Kidney capillary endothelial cell (primary cell): ENCODE results near the gene TBCCD1.
"Not testable (repeated sequence)": the region's sequence is repeated elsewhere in the genome, so short reads cannot be mapped to it uniquely, and the experiment has no call there.

Source experiments
- DNase-seq: peaks from one replicate; pipeline ENCODE4 v3.0.0-alpha.2; 2018; ENCODE audit warnings: low spot score

TBCCD1 gene

DNA sequence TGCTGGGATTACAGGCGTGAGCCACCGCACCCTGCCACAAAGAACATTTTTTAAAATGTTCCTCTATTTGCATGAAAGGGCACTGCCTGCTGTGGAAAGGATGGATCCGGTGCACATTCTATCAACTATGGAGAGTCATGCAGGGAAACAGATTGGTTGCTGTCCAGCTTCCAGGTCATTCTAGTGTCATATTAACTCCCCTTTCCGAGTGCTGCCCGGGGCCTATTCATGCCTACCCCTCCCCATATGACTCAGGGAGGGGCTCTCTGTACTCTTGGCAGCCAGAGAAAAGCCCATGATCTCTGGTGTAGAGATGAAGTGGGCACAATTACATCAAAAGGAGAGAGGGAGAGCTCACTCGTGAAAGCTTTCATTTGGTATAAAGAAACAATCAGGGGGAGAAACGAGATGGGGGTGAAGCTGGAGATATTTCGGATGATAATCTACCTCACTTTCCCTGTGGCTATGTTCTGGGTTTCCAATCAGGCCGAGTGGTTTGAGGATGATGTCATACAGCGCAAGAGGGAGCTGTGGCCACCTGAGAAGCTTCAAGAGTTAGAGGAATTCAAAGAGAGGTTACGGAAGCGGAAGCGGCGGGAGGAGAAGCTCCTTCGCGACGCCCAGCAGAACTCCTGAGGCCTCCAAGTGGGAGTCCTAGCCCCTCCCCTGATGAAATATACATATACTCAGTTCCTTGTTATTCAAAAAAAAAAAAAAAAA lies 29.6 kb upstream of the TBCCD1 start:
- no peak for DNase-seq

- DNase-seq = no peak
Measured at GRCh38 chr3:186594591-186595113, 27.5 kb upstream of the TBCCD1 start.

GRCh38 chr3:186593862-186594261 lies 26.7 kb upstream of the TBCCD1 start:
- DNase-seq = no peak

DNA sequence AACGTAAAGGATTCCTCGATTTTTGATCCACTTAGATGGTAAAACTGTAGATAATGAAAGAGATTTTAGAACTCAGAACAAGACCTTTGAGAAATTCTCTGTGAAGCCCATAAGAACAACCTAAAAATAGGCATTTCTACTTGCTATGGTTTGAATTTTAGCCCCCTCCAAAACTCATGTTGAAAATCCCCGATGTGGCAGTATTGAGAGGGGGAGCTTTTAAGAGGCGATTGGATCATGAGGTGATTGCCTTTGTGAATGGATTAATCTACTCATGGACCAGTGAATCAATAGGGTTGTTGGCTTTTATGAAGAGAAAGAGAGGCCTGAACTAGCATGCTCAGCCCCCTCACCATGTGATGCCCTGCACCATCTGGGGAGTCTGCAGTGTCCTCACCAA lies 25.5 kb upstream of the TBCCD1 start:
- no peak for DNase-seq

DNA sequence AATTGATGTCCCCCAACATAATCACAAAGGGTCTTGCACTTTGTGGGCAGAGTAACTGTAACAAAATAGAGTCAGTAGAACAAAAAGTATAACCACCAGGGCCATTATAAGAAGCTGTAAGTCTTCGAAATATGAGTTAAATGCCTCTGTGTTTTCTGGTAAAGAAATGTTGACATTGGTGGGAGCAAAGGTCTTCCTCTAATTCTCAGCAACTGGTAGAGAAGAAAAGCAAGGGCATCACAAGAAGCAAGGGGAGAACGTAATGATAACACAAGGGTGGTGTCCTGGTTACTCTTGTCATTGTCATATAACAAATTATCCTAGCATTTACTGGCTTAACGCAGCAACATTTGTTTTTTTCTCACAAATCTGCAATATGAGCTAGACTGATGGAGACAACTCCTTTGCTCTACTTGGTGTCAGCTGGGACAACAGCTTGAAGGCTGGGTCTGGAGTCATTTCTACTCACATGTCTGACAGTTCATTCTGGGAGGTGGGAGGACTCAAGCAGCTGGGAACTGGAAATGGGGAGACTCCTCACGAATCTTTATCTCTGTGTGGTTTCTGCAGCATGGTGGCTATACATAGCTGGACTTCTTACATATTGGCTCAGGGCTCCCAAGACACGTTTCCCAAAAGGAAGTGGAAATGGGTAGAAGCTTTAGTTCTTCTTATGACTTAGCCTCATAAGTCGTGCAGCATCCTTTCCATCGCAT lies 23.6 kb upstream of the TBCCD1 start:
- no peak for DNase-seq

DNA sequence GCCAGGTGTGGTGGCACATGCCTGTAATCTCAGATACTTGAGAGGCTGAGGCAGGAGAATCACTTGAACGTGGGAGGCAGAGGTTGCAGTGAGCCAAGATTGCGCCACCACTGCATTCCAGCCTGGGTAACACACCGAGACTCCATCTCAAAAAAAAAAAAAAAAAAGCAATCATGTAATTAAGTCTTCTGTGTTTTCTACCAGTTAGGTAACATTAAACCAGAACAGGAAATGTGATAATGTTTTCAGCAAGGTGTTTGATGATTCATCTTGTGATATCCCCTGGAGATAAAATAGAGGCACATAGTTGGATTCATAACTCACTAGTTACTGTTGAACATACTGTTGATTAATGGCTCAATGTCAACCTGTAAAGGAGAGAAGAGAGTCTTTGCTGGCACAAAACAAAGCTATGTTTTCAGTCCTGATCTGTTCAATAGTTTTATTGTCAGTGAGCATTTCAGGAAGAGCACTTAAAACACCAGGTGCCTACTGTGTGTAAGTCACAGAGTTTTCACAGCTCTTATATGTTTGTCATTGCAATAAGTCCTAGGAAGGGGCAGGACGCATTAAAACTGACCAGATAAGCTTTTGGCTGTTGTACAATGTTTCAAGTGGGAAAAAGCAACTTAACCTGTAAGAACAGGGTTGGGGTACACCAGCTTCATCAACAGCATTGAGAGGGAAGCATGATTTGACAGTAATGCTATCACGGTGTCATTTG lies 22.9 kb upstream of the TBCCD1 start:
- no peak for DNase-seq

GRCh38 chr3:186589121-186589520 lies 22.0 kb upstream of the TBCCD1 start:
- DNase-seq = no peak

DNA sequence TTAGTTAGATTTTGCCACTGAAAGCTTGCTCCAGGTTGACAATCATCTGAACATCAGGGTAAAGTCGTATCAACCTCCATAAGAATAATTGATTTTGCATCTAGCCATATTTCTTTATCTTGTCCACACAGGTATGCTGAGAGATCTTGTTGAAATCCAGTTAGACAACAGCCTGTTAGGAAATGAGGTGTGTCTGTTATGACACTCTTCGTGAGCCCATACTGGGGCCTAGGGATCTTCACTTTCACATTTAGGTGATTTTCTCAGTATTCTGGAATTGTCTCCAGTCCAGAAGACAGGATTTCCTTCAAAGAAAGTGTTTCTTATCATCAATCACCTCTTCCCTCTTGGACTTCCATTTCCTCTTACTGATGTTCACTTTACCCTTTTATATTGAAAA lies 21.5 kb upstream of the TBCCD1 start:
- no peak for DNase-seq

GRCh38 chr3:186587183-186587582 lies 20.0 kb upstream of the TBCCD1 start:
- no peak for DNase-seq

DNA sequence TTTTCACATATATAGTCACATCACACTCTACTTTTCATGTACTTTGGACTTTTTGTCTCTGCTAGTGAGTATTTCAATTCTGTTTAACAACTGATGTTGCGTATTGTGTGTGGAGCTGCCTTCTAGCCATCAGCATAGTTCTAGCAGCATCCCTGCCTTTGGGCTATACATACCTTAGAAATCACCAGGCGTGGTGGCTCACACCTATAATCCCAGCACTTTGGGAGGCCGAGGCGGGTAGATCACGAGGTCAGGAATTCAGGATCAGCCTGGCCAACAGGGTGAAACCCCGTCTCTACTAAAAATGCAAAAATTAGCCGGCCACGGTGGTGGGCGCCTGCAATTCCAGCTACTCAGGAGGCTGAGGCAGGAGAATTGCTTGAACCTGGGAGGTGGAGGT lies 19.1 kb upstream of the TBCCD1 start:
- DNase-seq = not testable (repeated sequence)

GRCh38 chr3:186583831-186584230 lies 16.7 kb upstream of the TBCCD1 start:
- DNase-seq = peak; percentile 12

- no peak for DNase-seq
Measured at GRCh38 chr3:186582541-186582940, 15.4 kb upstream of the TBCCD1 start.

- no peak for DNase-seq
Measured at GRCh38 chr3:186580785-186581184, 13.6 kb upstream of the TBCCD1 start.

GRCh38 chr3:186577521-186577920 lies 10.4 kb upstream of the TBCCD1 start:
- no peak for DNase-seq

- DNase-seq = no peak
Measured at GRCh38 chr3:186571644-186572013, 4.5 kb upstream of the TBCCD1 start.

DNA sequence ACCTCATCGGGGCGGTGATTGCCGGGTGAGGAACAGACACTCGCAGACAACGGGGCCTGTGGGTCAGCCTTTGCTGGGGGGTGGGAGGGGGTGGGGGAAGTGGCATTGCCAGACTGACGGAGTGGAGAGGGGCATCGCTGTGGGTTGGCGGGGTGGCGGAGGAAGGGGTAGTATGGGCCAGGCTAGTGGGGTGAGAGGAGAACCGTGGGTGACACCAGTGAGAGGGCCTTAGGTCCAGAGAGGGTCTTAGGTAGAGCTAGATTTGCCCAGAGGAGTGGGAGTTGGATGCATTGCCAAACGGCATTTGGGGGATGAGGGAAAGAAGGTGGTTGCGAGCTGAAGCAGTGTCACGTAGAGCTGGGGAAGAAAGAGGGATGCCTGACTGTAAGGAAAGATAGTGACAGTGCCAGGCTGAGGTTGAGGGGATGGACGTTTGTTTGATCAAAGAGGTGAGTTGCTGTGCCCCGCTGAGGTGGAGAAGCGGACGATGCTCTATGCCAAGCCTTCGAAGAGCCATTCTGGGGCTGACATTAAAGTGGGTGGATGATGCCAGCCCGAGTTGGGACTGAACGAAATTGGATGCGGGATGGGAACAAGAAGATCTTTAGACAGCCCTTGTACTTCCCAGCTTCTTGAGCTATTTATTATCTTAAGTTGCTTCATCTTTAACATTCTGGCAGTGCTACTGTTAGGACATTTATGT lies 4.0 kb upstream of the TBCCD1 start:
- DNase-seq = no peak

- DNase-seq = peak; percentile 100
Measured at GRCh38 chr3:186570096-186570940, 3.2 kb upstream of the TBCCD1 start, which contains the start of gene DNAJB11. Gene DNAJB11, plus strand, starts transcription at chr3:186570720. Its CDS starts 178 bp downstream, at chr3:186570898.

DNA sequence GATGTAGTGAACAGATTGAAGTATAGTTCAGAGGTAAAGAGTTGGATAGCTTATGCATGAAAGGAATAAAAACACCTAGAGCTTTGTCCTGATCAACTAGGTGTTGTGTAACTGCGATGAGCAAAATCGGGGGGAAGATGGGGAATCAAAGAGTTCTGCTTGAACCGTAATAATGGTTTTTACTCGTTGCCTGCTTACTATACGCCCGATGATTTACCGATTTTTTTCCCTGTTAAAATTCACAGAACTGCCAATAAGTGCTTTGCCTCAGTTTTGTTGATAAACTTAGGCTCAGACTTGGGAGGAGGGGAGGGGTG lies 2.6 kb upstream of the TBCCD1 start:
- no peak for DNase-seq

- DNase-seq = not testable (repeated sequence)
Measured at GRCh38 chr3:186569361-186569760, 2.2 kb upstream of the TBCCD1 start.

DNA sequence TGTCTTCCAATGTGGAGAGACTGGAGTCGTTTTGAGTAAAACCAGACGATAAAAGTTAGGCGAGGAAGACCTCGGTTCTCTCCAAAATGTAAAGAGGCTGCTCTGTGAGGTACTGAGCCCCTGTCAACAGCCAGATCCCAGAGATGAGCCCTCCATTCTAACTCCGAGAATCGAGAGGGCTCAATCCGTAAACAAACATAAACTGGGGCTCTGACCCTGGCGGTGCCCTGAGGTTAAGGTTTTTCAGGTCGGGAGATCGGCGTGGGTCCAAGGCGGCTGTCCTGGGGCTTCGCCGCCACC lies 417 bp downstream of the TBCCD1 start:
- DNase-seq = peak; percentile 10

DNA sequence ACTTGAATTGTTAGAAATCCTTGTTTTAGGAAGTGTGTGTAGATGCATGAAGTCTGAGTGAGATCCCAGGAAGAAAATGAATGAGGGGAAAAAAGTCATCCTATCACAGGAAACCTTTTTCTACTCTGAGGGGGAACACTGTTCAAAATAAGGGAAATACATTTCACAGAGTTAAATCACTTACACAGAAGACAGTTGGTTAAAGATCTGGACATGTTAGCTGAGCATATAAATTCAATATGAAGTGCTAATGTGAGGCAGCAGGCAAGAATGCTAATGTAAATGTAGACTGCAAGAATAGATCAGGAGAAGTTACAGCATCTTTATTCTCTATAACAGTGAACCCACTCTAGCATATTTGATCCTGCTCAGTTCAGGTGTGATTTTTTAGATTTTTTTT lies 2.6 kb downstream of the TBCCD1 start:
- no peak for DNase-seq
